NB4 (cell line): ENCODE data around the gene SLC12A5.
A peak's percentile ranks its signal among the peaks of the same experiment; 100 is the strongest.
"Not testable (repeated sequence)": the region's sequence is repeated elsewhere in the genome, so short reads cannot be mapped to it uniquely, and the experiment has no call there.

Experiments
- DNase-seq: peaks from one replicate; pipeline ENCODE4 v3.0.0; 2010; ENCODE audit warnings: low read depth
- H3K4me3 ChIP-seq: one replicate; pipeline ENCODE4 v1.5.1; 2011; ENCODE audit warnings: mild to moderate bottlenecking, low read depth, low read length, moderate library complexity
- CTCF ChIP-seq: IDR thresholded peaks from one replicate; pipeline ENCODE4 v1.5.1; 2012; ENCODE audit warnings: low read depth, low read length
- MAX ChIP-seq: IDR thresholded peaks from 2 replicates; pipeline ENCODE4 v1.6.1; 2011; ENCODE audit warnings: low read depth, low read length
- MYC ChIP-seq: IDR thresholded peaks from 2 replicates; pipeline ENCODE4 v1.6.1; 2011; ENCODE audit warnings: low read depth, low read length
- POLR2A ChIP-seq: IDR thresholded peaks from 2 replicates; pipeline ENCODE4 v1.6.1; 2011; ENCODE audit warnings: mild to moderate bottlenecking; ENCODE audit not compliant: insufficient read length; ENCODE audit errors: extremely low read depth

SLC12A5 gene

GRCh38 chr20:46028772-46029371 is at the start of gene SLC12A5:
TSS of gene SLC12A5 (plus strand) at chr20:46029215. CDS start at chr20:46029345, 130 bp downstream.
- DNase-seq: no peak
- no peak within 1 kb of the TSS for H3K4me3 ChIP-seq
- no peak for TF ChIP-seq MYC
- TF ChIP-seq POLR2A: no peak
- no peak for TF ChIP-seq MAX
- TF ChIP-seq CTCF: no peak

- DNase-seq: no peak
- TF ChIP-seq MYC (no peak), MAX (no peak), CTCF (no peak)
- no peak overlapping the region for H3K4me3 ChIP-seq
These were observed 47.8 kb upstream of the SLC12A5 start for GRCh38 chr20:45981261-45981660.

GRCh38 chr20:45983279-45983743 is 45.7 kb upstream of the SLC12A5 start:
- no peak overlapping the region for H3K4me3 ChIP-seq
- no peak for TF ChIP-seq MAX
- no peak for TF ChIP-seq MYC
- TF ChIP-seq POLR2A: no peak
- no peak for TF ChIP-seq CTCF
- no peak for DNase-seq

- H3K4me3 ChIP-seq: no peak overlapping the region
- DNase-seq: no peak
- TF ChIP-seq POLR2A (no peak), CTCF (no peak), MAX (no peak), MYC (no peak)
These were observed 43.4 kb upstream of the SLC12A5 start for GRCh38 chr20:45985573-45985972.

GRCh38 chr20:45987108-45987780 is 41.8 kb upstream of the SLC12A5 start:
- TF ChIP-seq MYC (no peak), POLR2A (no peak), CTCF (peak; percentile 96)
- no peak overlapping the region for H3K4me3 ChIP-seq
- peak; percentile 85 for DNase-seq

- H3K4me3 ChIP-seq, DNase-seq: not testable (repeated sequence)
These were observed 40.2 kb upstream of the SLC12A5 start for GRCh38 chr20:45988830-45989229.
